Caki2 (cell line): Measurements from ENCODE around the gene TRPM6. TPM values are rescaled to one million over a fixed set of nuclear protein-coding genes. Genes with fewer than 3 reads are reported as not detected.

Experiments used
- DNase-seq: peaks from one replicate; pipeline ENCODE4 v3.0.0-alpha.2; 2015; ENCODE audit warnings: low read depth
- in situ Hi-C: cut with HindIII; loops from 2 replicates; pipeline ENCODE4 v1.10.0; 2016; ENCODE audit warnings: low sequenced_read_pairs, low pct_unique_long_range_greater_than_20kb, mixed read lengths
- total RNA-seq: library from RNA; depleted of rRNA; stranded (reverse); fragments of >200 nt; shearing (Covaris generic); gene quantifications from 2 replicates; pipeline ENCODE4 v1.2.3, GENCODE V29; 2014; ENCODE audit warnings: low replicate concordance

Gene TRPM6
- total RNA-seq, 1 experiment from 2014 or later = not detected

DNA sequence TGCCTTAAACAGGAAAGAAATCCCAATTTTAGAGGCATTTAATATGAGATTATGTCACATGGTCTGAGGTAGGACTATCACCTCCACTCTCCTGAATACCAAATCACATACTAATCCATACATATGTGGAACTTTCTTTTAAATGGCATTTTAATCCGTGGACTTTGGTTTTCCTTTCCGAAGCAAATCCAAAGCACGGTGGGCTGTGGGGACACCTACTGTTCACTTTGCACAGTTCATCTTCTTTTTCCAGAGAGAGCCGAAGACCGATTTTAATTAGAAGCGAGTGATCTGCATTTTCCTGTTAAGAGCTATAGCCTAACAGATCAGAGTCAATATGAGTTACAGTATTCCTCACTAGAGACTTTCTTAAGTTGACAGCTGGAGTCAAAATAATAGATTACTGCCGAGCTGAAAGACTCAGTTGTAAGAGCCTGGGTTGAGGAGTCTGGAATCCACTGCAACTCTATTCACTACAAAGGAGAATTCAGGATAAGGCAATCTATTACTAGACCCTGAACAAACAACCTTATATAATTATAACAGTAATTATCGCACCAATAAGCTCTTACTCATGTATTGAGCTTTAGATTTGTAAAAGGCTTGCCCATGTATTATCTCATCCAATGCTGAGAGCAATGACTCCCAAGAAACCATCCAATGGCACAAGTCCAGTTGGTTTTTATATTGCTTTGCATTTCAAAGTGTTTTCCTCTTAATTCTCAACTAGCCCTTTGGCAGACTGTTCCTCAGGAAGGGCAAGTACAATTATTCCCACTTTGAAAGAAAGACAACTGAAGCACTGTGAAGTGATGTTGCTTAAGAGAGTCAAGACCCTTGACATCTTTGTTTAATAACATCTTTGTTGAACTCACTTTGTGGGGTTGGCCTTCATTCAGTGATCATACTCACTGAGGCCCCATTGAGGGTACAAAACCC, 144.7 kb downstream of the TRPM6 start:
- DNase-seq = peak; percentile 19
- in situ Hi-C loops = no loop called here

DNA sequence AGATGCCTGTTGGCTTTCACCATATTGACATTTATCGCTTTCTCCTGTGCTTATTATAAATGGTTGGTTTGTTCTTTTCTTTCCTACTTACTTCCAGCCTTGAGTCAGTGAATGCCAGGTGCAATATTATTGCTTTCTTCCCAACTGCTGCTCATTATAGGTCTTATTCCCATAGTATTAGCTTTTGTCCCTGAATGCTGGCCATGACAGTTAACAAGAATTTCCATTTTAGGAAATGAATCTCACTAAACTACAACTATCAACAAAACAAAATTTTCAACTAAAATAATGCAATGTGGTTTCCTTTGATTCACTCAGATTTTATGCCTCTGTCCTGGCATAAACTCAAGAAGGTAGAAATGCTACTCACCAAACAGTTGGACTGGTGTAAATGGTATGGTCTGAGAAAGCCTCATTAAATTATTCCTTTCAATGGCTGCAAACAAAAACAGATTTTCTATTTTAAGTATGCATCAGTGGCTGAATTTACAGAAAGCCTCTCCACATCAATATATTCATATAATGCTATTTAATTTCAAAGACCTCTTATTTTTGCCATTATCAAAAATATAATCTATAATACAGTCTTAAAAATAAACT, 145.4 kb downstream of the TRPM6 start:
- no peak for DNase-seq
- in situ Hi-C loops = no loop called here

DNA sequence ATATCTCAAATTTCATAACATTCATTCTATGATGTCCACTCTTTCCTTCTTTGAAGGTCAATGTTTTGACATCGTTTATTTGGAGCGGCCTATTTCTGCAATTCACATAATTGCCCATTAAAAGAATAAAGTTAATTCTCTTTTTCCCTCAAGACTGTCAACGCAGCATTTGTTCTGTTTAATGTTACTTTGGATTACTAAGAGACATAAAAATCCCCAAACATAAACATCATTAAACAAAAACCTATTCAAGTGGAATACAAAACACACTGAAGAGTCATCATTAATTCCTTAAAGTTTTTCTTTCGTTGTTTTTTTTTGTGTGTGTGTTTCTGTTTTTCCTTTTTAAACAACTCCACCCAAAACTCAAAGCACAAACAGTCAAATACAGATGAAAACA, 151.1 kb downstream of the TRPM6 start:
- no peak for DNase-seq
- in situ Hi-C loops = no loop called here

DNA sequence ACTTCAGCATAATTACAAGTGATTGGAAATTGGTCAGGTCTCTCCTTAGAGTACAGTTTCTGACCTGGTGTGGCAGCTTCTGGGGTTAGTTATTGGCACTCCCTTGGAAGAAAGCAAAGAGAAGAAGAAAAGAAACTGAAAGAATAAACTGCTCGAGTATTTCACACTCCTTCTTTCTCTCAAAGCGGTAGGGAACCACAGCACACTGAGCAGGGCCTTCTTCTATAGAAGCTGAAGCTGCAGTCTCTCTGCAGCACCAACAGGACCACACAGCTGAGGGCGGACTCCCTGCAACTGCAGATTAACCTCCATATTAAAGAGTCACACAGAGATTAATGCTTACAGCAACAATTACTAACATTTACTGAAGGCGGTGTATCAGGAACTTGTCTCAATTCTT, 152.0 kb downstream of the TRPM6 start:
- no peak for DNase-seq

DNA sequence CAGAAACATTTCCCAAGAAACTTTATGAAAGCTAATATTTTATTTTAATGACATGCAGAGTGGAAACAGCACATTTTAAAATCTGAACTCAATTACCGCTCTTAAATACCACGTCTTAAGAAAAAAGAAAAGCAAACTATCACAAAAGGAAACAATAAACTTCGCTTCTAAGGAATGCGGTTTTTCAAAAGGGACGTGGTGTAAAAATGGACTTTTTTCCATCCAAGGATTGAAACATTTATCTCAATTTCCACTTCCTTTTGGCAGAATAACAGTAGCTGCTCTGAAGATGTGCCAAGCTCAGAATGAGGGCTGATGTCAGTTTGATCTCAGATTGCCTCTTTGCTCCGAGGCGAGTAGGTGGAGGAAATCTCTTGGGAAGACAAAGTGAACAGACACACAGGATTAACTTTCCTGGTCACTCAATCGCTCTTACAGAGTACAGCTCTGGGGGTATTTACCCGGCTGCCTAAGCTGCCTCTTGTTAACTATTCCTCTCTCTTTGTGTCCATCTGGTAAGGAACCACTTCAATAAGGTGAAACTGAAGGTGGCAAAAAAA, 158.5 kb downstream of the TRPM6 start:
- DNase-seq = no peak
- in situ Hi-C loops = no loop called here

More for the DNA sequence above, 152.0 kb downstream of the TRPM6 start:
- in situ Hi-C loops = no loop called here

DNA sequence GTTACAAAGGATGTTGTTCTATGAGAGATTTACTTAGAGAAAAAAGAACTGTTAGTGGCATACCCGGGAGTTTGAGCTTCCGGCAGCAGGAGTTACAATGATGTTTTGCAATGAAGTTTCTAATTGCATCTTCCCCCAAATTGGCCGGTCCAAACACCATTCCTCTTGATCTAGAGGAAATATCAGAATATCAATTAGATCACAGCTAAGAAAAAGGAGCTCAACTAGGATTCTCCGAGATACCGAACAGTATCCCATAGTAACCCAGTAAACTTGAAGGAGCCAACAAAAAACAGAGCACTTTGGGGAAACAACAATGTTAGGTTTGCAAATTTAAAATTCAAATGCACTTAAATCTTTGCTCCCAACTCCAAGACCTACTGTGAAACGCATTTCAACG, 159.5 kb downstream of the TRPM6 start:
- in situ Hi-C loops = no loop called here
- no peak for DNase-seq

DNA sequence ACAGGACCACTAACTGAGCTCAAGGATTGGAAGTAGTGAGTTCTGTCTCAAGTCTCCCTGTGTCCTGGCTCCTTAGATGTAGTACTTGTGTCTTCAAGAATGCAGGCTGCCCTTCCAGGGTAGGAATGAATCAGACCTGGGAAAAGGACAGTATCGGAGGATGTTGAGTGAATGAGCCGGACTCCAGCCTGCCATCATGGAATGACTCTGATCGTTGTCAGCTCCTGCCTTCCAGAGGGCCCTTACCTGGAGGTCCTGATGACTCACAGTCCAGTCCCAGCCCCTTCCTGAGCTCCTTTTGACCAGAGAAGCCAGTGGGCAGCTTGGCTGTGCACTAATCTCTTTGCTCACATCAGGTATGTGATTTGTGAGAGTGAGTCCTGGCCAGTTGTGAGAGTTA, 161.1 kb downstream of the TRPM6 start:
- DNase-seq = no peak
- in situ Hi-C loops = no loop called here

DNA sequence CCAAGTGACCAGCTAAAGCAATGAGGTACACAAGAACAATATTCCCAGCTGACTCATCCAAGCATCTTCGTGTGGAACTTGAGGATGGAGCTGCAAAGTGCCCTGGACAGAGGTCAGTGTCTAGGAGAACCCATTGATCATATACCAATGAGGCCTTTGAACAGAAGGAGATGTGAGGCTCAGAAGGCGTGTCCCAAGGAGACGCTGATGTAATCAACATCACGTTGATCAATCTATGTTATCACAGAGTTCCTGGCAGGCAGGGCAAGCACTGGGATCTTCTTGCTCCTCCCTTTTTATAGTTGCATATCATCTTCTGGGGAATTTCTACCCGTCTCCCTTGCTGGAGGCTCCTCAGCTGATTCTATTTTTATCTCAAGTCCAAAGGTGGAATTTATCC, 163.4 kb downstream of the TRPM6 start:
- DNase-seq = no peak
- in situ Hi-C loops = no loop called here

DNA sequence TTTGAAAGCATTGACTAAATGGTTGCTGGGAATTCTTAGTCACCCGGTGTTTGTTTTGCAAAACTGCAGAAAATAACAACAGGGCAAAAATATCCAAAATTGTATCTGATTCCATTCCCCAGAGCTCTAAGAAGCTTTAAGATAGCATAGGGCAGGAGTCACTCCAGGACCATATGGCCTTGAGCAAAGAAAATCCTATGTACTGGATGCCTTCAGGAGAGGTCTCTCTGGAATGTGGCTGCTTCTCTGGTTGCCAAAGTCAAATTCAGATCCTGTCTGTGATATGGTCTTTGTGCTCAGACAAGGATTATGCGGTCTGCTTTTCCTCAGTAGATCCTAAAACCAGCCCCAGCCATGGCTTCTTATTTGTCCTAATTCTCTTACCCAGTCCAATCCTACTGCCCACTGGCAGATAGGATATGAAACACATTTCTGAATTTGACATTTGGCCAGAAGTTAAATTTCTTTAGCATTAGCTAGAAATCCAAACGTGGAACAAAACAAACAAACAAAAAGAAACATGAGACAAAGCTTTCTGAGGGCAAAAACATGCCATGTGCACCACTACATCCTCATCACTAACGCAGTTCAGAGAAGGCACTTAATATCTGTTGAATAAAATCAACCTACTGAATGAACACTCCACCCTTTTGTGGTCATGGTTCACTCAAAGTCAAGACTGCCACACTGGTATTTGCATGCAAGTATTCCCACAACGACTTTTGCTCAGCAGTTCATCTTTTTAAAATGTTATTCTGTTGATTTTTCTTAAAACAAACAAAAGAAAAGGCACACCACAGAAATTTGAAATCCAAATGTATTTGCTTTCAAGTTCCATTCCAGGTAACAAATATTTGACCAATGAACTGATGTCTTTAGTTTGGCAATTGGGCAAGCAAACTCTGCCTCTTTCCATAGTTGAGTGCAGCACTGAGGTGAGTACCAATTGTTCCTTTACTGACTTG, 165.7 kb downstream of the TRPM6 start:
- no peak for DNase-seq
- in situ Hi-C loops = no loop called here

DNA sequence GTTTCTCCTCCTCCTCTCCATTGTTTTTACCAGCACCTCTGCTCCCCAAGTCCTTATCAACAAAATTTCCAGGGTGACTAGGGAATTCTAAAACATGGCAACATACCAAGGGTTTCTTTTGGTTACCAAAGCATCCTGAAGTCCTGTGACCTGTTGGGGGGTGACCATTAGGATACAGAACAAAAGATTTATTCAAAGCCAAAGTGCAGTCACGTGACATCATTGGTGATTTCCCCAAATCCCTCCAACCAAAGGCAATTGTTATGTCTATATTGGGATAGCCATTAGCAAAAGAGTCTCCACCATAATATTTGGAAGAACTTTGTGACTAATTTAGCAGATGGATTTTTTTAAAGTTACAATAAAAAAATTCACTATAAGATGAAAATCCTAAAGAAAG, 168.4 kb downstream of the TRPM6 start:
- in situ Hi-C loops = no loop called here

DNA sequence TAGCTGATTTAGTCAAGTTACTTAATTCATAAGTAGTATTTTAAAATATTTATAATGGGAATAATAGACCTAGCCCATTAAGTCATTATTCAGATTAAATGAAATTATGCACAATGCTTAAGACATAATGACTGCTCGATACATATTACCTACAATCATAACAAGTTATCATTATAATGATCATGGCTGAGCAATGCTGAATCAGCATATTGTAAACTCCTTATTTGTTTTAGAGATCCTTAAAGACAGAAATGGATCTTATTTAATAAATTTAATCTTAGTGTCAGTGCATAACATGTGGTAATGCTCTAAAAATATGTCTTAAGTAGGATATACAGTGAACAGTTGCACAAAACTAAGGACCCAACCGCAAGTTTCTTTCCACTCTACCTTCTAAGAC, 169.0 kb downstream of the TRPM6 start:
- in situ Hi-C loops = no loop called here
- no peak for DNase-seq

More for the DNA sequence above, 168.4 kb downstream of the TRPM6 start:
- no peak for DNase-seq

DNA sequence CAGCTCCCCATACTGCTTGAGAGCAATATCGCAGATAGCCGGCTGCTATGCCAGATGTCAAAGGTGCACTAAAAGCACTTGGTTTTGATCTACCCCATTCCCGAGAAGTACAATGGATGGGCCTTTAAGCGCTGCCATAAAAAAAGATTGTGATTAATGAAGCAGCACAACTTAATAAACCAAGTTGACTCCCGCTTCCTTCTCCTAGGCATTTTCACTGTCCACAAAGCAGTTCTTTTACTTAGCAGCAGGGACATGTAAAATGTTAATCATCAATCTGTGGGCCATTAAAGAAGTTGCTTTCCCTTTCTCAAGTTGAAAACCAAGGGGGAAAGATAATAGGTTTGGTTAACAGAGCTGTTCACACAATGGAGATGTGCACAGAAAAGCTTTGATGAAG, 176.4 kb downstream of the TRPM6 start:
- in situ Hi-C loops = no loop called here
- DNase-seq = peak; percentile 2

DNA sequence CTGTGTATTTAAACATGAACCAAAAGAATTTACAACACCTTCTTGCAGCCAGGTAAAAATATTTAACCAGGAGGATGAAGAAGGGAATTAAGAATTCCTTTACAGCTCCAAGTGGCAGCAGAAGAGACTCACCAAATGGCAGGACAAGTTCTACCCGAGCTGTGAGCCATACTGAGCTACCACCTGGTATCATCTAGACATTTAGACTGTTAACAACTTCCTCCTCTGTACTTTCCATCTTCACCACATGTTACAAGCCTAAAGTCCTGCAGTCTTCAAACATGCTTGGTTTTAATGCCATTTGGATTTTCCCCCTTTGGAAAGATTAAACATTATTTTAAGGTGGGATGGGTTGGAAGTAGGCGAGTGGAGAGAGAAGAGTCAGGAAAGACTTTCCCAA, 190.2 kb downstream of the TRPM6 start:
- in situ Hi-C loops = no loop called here
- DNase-seq = no peak

DNA sequence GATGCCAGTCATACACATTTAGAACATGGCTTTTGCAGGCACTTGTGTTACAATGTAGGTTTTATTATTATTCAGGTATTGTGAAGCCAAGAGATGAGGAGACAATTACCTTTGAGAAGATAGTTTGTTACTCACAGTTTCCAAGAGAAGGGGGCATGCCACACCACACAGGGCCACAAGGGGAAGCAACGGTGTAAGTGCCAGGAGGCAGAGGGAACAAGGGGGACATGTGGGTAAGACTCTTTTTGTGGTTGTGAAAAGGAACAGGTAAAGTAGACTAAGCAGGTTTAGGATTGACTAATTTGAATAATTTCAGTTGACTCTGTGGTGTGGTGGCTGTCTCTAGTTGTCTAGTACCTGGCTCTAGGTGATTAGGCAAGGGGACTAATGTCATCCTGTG, 191.2 kb downstream of the TRPM6 start:
- no peak for DNase-seq
- in situ Hi-C loops = no loop called here

DNA sequence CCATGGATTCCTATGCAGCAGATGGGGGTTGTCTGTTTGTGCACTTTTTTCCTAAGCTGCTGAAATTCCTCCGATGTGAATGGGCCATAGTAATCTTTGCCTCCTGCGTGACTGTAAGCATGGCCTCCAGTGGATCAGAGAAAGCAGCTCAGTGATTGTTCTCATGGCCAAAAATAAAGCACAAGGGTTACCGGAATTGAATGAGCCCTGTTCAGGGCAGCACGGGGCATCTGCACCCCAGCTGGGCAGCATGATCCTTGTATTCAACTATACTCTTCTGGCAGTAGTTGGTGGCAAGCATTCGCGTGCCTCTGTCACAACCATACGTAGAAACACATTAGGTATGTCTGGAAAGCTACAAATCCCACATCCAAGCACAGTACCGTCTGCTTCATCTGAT, 196.7 kb downstream of the TRPM6 start:
- DNase-seq = no peak
- in situ Hi-C loops = no loop called here

DNA sequence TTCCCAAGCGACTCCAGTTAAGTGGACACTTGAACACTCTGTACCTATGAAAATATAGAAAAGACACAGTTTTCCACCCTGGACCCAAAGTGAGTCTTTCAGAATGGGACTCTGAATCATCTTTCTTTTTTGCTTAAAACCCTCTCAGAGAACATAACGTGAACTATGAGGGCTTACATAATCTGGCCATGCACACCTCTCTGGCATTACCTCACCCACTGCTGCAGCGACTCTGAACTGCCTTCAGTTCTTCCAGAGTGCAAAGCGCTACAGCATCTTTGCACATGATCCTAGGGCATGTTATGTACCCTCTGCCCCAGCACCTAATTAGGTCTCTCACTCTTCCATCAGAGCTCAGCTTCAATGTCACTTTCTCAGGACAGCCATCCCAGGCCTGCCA, 204.4 kb downstream of the TRPM6 start:
- in situ Hi-C loops = no loop called here
- DNase-seq = no peak

DNA sequence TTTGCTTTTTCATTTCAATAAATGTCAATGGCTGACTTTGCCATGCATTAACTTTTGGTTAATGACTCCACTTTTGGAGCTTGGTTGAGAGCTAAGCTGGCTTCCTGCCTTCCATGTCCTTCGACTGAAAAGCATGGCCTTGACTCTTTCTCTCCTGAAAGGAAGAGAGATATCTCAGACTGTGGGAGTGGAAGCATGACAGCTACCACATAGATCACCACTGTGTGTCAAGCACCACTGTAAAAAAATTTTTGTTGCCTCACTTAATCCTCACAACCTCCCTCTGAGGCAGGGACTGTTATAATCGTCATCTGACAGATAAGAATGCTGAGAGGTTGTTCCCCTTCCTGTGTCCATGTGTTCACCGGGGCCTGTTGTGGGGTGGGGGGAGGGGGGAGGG, 205.8 kb downstream of the TRPM6 start:
- in situ Hi-C loops = no loop called here
- no peak for DNase-seq

DNA sequence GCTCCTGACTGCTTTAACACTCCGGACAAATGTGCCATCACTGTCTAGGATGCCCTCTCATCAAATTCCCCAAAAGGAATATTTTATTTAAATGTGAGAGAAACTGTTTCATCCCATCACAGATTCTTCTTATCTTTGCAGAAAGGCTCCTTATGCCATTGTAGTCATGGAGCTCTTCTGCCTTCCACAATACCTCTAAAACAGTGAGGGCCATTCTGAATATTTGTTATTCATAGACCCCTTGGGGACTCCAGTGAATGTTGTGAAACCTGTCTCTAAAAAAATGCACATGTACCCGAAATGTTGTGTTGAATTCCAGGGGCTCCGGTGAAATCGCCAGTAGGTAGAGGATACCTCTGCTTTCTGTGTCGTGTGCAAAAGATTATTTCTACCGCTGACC, 213.6 kb downstream of the TRPM6 start:
- in situ Hi-C loops = no loop called here
- no peak for DNase-seq
